ENCODE data around the gene IREB2.

DNA sequence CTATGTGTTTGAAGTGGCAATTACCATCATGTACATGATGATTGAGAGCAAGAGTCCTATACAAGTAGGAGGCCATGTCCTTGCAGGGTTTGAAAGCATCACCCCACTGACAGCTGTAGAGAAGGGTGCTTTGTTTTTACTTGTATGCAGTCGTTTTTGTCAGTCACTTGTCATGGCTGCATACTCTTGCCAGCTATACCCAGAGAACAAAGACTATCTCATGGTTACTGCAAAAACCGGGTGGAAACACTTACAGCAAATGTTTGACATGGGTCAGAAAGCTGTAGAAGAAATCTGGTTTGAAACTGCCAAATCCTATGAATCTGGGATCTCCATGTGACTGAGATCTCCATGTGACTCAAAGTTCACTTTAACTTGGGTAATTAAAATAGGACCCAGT lies 95.3 kb downstream of the IREB2 start:
- TF ChIP-seq, protein P1, sequence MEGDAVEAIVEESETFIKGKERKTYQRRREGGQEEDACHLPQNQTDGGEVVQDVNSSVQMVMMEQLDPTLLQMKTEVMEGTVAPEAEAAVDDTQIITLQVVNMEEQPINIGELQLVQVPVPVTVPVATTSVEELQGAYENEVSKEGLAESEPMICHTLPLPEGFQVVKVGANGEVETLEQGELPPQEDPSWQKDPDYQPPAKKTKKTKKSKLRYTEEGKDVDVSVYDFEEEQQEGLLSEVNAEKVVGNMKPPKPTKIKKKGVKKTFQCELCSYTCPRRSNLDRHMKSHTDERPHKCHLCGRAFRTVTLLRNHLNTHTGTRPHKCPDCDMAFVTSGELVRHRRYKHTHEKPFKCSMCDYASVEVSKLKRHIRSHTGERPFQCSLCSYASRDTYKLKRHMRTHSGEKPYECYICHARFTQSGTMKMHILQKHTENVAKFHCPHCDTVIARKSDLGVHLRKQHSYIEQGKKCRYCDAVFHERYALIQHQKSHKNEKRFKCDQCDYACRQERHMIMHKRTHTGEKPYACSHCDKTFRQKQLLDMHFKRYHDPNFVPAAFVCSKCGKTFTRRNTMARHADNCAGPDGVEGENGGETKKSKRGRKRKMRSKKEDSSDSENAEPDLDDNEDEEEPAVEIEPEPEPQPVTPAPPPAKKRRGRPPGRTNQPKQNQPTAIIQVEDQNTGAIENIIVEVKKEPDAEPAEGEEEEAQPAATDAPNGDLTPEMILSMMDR (CRISPR knock-in tag; IDR thresholded peaks at IDR 0.05), result no peak
- TF ChIP-seq, protein P2, sequence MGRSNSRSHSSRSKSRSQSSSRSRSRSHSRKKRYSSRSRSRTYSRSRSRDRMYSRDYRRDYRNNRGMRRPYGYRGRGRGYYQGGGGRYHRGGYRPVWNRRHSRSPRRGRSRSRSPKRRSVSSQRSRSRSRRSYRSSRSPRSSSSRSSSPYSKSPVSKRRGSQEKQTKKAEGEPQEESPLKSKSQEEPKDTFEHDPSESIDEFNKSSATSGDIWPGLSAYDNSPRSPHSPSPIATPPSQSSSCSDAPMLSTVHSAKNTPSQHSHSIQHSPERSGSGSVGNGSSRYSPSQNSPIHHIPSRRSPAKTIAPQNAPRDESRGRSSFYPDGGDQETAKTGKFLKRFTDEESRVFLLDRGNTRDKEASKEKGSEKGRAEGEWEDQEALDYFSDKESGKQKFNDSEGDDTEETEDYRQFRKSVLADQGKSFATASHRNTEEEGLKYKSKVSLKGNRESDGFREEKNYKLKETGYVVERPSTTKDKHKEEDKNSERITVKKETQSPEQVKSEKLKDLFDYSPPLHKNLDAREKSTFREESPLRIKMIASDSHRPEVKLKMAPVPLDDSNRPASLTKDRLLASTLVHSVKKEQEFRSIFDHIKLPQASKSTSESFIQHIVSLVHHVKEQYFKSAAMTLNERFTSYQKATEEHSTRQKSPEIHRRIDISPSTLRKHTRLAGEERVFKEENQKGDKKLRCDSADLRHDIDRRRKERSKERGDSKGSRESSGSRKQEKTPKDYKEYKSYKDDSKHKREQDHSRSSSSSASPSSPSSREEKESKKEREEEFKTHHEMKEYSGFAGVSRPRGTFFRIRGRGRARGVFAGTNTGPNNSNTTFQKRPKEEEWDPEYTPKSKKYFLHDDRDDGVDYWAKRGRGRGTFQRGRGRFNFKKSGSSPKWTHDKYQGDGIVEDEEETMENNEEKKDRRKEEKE (IDR thresholded peaks at IDR 0.05), result no peak
- no peak for TF ChIP-seq CBX1 (IDR thresholded peaks at IDR 0.05; ENCODE audit: low read depth)
- no peak for TF ChIP-seq ZNF317 (CRISPR knock-in tag; IDR thresholded peaks at IDR 0.05)
- no peak for TF ChIP-seq ZNF24 (IDR thresholded peaks at IDR 0.05)
- no peak for TF ChIP-seq PHF8 (CRISPR knock-in tag; IDR thresholded peaks at IDR 0.05)

All from HepG2 (cell line).